Transverse colon (tissue), 4 donors: Measurements from ENCODE around the gene TMEM123. TPM values are rescaled to one million over a fixed set of nuclear protein-coding genes. Genes with fewer than 3 reads are reported as not detected.

Experiments used
- DNase-seq: peaks from one replicate; pipeline ENCODE4 v3.0.0-alpha.2; 2019
- H3K27ac ChIP-seq, 4 donors: fragments of 200-600 bp; sonication (generic); 2 replicates each; pipeline ENCODE4 v1.5.1; 2016 to 2018; ENCODE audit warnings: inconsistent platforms in 4 of 4
- H3K27me3 ChIP-seq: fragments of 200-600 bp; sonication (generic); 2 replicates; pipeline ENCODE4 v1.5.1; 2017; ENCODE audit warnings: inconsistent platforms
- H3K36me3 ChIP-seq, 4 donors: fragments of 200-600 bp; sonication (generic); 2 replicates each; pipeline ENCODE4 v1.5.1; 2017 to 2019; ENCODE audit warnings: inconsistent platforms in 4 of 4
- H3K4me1 ChIP-seq, 4 donors: fragments of 200-600 bp; sonication (generic); 2 replicates each; pipeline ENCODE4 v1.5.1; 2017 to 2020; ENCODE audit warnings: inconsistent platforms in 4 of 4
- H3K4me3 ChIP-seq, 4 donors: fragments of 200-600 bp; sonication (generic); 1 replicate in 1 of 4; 2 replicates in 3 of 4; pipeline versions ENCODE4 v1.5.1 to v1.6.1; 2017 to 2019; ENCODE audit warnings: inconsistent platforms in 4 of 4
- H3K9me3 ChIP-seq, 2 donors: fragments of 200-600 bp; sonication (generic); 2 replicates each; pipeline ENCODE4 v1.5.1; 2017 to 2019; ENCODE audit warnings: inconsistent platforms in 2 of 2
- CTCF ChIP-seq, 5 experiments: fragments of 200-600 bp in 3 of 5; fragments of 450-650 bp in 2 of 5; sonication (generic) in 3 of 5; IDR thresholded peaks; 1 replicate in 2 of 5; 2 replicates in 3 of 5; pipeline ENCODE4 v1.5.1; 2016 to 2017; ENCODE audit warnings: antibody characterized with exemption in 5 of 5, inconsistent platforms in 3 of 5, mild to moderate bottlenecking in 2 of 5, moderate library complexity in 1 of 5
- EP300 ChIP-seq: sonication (generic); formaldehyde crosslinking; IDR thresholded peaks from one replicate; pipeline ENCODE4 v1.6.1; 2017; ENCODE audit warnings: antibody characterized with exemption, low read depth
- POLR2A ChIP-seq: fragments of 450-650 bp; IDR thresholded peaks from one replicate; pipeline ENCODE4 v1.6.1; 2016; ENCODE audit warnings: antibody characterized with exemption, mild to moderate bottlenecking, moderate library complexity
- POLR2AphosphoS5 ChIP-seq, 3 donors: sonication (generic); formaldehyde crosslinking; IDR thresholded peaks; one replicate each; pipeline ENCODE4 v1.6.1; 2016; ENCODE audit warnings: antibody characterized with exemption in 3 of 3
- WGBS, 2 donors: methylation state at CpG; one replicate each; pipeline ENCODE4 v1.1.5; 2018; ENCODE audit warnings: low coverage in 1 of 2; 5-methylcytosine and 5-hydroxymethylcytosine counted together
- in situ Hi-C, 4 donors: fragments of 200-750 bp; cut with MboI; loops; one replicate each; pipeline versions ENCODE4 v1.15.0 to v1.15.1; 2017; ENCODE audit warnings: low sequenced_read_pairs in 3 of 4, low pct_ligation_motif_present in 1 of 4, low pct_unique_long_range_greater_than_20kb in 1 of 4
- intact Hi-C: fragments of 100-400 bp; cut with DNase I; formaldehyde crosslinking; loops from one replicate; pipeline ENCODE4 v1.15.1; 2023; ENCODE audit warnings: low total_unique reads
- total RNA-seq, 4 donors: library from RNA; depleted of rRNA; stranded (reverse); fragments of >200 nt; gene quantifications; one replicate each; pipeline ENCODE4 v1.1.0, GENCODE V29; 2016

The TMEM123 gene
- total RNA-seq, 4 donors from 2014 or later, result 55.4 to 137 (median 104) TPM

- H3K27ac ChIP-seq, result no peak overlapping the region
- intact Hi-C loops (no loop called here), in situ Hi-C loops (no loop called here)
- peaks cover 21 to 55% (median 29%) of the 10 kb centered on the region in 4 donors for H3K4me1 ChIP-seq
- WGBS, 2 donors, result 38 to 40% methylated on average over 3 of the region's 3 CpGs
- no peaks in the 10 kb centered on the region for H3K9me3 ChIP-seq
- no peaks in the 10 kb centered on the region for H3K27me3 ChIP-seq
- no peak for DNase-seq
- no peak overlapping the region for H3K4me3 ChIP-seq
- H3K36me3 ChIP-seq, result no peaks in the 10 kb centered on the region
- TF ChIP-seq CTCF (IDR thresholded peaks at IDR 0.05) (no peak), EP300 (no peak), POLR2AphosphoS5 (IDR thresholded peaks at IDR 0.05) (no peak), POLR2A (no peak)
These were observed 12.4 kb upstream of the TMEM123 start for GRCh38 chr11:102464859-102465500.

GRCh38 chr11:102464037-102464436 is 11.5 kb upstream of the TMEM123 start:
- intact Hi-C loops (no loop called here), in situ Hi-C loops (no loop called here)
- 80 to 96% methylated on average over 1 to 9 of the region's 9 CpGs for WGBS, 2 donors
- no peak overlapping the region for H3K27ac ChIP-seq
- no peaks in the 10 kb centered on the region for H3K36me3 ChIP-seq
- H3K4me1 ChIP-seq, result peaks cover 16 to 47% (median 27%) of the 10 kb centered on the region in 4 donors
- no peak overlapping the region for H3K4me3 ChIP-seq
- no peaks in the 10 kb centered on the region for H3K27me3 ChIP-seq
- H3K9me3 ChIP-seq, result no peaks in the 10 kb centered on the region
- DNase-seq, result no peak
- TF ChIP-seq POLR2A (no peak), EP300 (no peak), CTCF (IDR thresholded peaks at IDR 0.05) (no peak), POLR2AphosphoS5 (IDR thresholded peaks at IDR 0.05) (no peak)

GRCh38 chr11:102462610-102463009 is 10.0 kb upstream of the TMEM123 start:
- Histone ChIP-seq H3K27ac (no peak overlapping the region), H3K9me3 (no peaks in the 10 kb centered on the region), H3K4me3 (no peak overlapping the region), H3K4me1 (peaks cover 6 to 41% (median 13%) of the 10 kb centered on the region in 4 donors), H3K27me3 (no peaks in the 10 kb centered on the region), H3K36me3 (no peaks in the 10 kb centered on the region)
- no peak for DNase-seq
- WGBS, 2 donors, result 88 to 90% methylated on average over 4 of the region's 4 CpGs
- no peak for TF ChIP-seq EP300
- no peak for TF ChIP-seq POLR2AphosphoS5 (IDR thresholded peaks at IDR 0.05)
- TF ChIP-seq CTCF (IDR thresholded peaks at IDR 0.05), result no peak
- no peak for TF ChIP-seq POLR2A
- intact Hi-C loops (no loop called here), in situ Hi-C loops (no loop called here)

- in situ Hi-C loops, result no loop called here
These were observed 6.8 kb upstream of the TMEM123 start for GRCh38 chr11:102459393-102459792.

More at GRCh38 chr11:102459393-102459792, 6.8 kb upstream of the TMEM123 start:
- intact Hi-C loops, result no loop called here
- peaks cover 0 to 22% (median 0%) of the 10 kb centered on the region in 4 donors for H3K4me1 ChIP-seq
- no peak for TF ChIP-seq CTCF (IDR thresholded peaks at IDR 0.05)
- no peak for TF ChIP-seq POLR2AphosphoS5 (IDR thresholded peaks at IDR 0.05)
- no peak for TF ChIP-seq EP300
- no peaks in the 10 kb centered on the region for H3K36me3 ChIP-seq
- H3K27ac ChIP-seq, result no peak overlapping the region
- H3K4me3 ChIP-seq, result no peak overlapping the region
- no peak for DNase-seq
- no peaks in the 10 kb centered on the region for H3K9me3 ChIP-seq
- H3K27me3 ChIP-seq, result no peaks in the 10 kb centered on the region
